ENCODE results near the gene MS4A8. TPM values are rescaled to one million over a fixed set of nuclear protein-coding genes. Genes with fewer than 3 reads are reported as not detected.

MS4A8 gene
- total and polyA plus RNA-seq, 2 of the 4 experiments (the other 2 are of a cell fraction) = not detected

- no peak overlapping the region for H4K5ac ChIP-seq (ENCODE audit: low read depth, low read length)
- dilution Hi-C loops (cut with HindIII; ENCODE audit: low sequenced_read_pairs, unreplicated experiment) = no loop called here
- no peaks in the 10 kb centered on the region for H3K4me1 ChIP-seq (ENCODE audit: control insufficient read depth, insufficient read depth, low read length)
- H2AFZ ChIP-seq (replicated peaks; ENCODE audit: low read length, poor library complexity) = no peak overlapping the region
- no peak for DNase-seq
- H2BK120ac ChIP-seq (ENCODE audit: low read depth, low read length) = no peak overlapping the region
- no peak overlapping the region for H3K23ac ChIP-seq (ENCODE audit: low read depth, low read length)
- no peak overlapping the region for H3K14ac ChIP-seq (replicated peaks; ENCODE audit: low read depth, low read length)
- no peak overlapping the region for H3K56ac ChIP-seq (ENCODE audit: extremely low read depth, insufficient read depth, low read length)
- no peak overlapping the region for H3K9ac ChIP-seq (ENCODE audit: low read depth, low read length)
- no peaks in the 10 kb centered on the region for H3K9me1 ChIP-seq (ENCODE audit: insufficient read depth, low read length)
- no peak overlapping the region for H2AK5ac ChIP-seq (ENCODE audit: low read depth, low read length)
- intact Hi-C loops (cut with micrococcal nuclease) = no loop called here
- ATAC-seq (ENCODE audit: low read depth) = no peak
- no peak overlapping the region for H3K4me2 ChIP-seq (ENCODE audit: low read depth, low read length)
- no peak overlapping the region for H2BK5ac ChIP-seq (ENCODE audit: low read depth, low read length, poor library complexity, severe bottlenecking)
- H4K91ac ChIP-seq (ENCODE audit: insufficient read depth, low read depth, low read length) = no peak overlapping the region
- no peak overlapping the region for H4K8ac ChIP-seq (ENCODE audit: low read depth in 2 of 2, low read length in 2 of 2)
- H3K4ac ChIP-seq (ENCODE audit: low read depth, low read length) = no peak overlapping the region
- no peak overlapping the region for H2AK9ac ChIP-seq (replicated peaks; ENCODE audit: low read depth, low read length, poor library complexity)
- H3K36me3 ChIP-seq (ENCODE audit: control insufficient read depth, insufficient read depth, low read length) = no peaks in the 10 kb centered on the region
- POLR2A ChIA-PET (ENCODE audit: unreplicated experiment) = no interaction called here
- no peak for TF ChIP-seq RAD21 (IDR thresholded peaks at IDR 0.05; ENCODE audit: low read length)
- CTCF ChIA-PET = no interaction called here
- H3K79me1 ChIP-seq (ENCODE audit: low read depth in 1 of 2, low read length in 2 of 2) = no peaks in the 10 kb centered on the region
- in situ Hi-C loops (cut with MboI; ENCODE audit: low sequenced_read_pairs) = no loop called here
- WGBS, 2 experiments (ENCODE audit: extremely low coverage in 2 of 2, insufficient read length in 1 of 2) = no CpG with 5 or more reads among the region's 6 CpGs
- no peak overlapping the region for H2BK20ac ChIP-seq (ENCODE audit: low read depth, low read length)
- H4K20me1 ChIP-seq (ENCODE audit: insufficient read depth, low read length) = no peaks in the 10 kb centered on the region
- no peak overlapping the region for H2BK15ac ChIP-seq (ENCODE audit: low read depth, low read length)
- no peaks in the 10 kb centered on the region for H3K9me3 ChIP-seq (ENCODE audit: control insufficient read depth, insufficient read depth, low read length)
- H3K27me3 ChIP-seq (ENCODE audit: control insufficient read depth, insufficient read depth, low read length) = peaks cover under 1% of the 10 kb centered on the region; the same call in 1 of the 2 replicates
- H3K27ac ChIP-seq (ENCODE audit: insufficient read depth, low read length) = no peak overlapping the region
- BruUV-seq (replicated peaks) = no TSS peak
- no peak overlapping the region for H3K18ac ChIP-seq (ENCODE audit: low read depth, low read length)
- no peak overlapping the region for H3K4me3 ChIP-seq (ENCODE audit: insufficient read depth, low read depth, low read length)
Measured at GRCh38 chr11:60754887-60755286, 55.5 kb downstream of the MS4A8 start.

Data from IMR-90 (cell line).